Stimulated activated CD4-positive, alpha-beta T cell treated with anti-CD3 and anti-CD28 coated beads, TNF-alpha, amount 100 ng/mL, for 48 hours (primary cell): ENCODE data around the gene LSAMP.
"Not testable (repeated sequence)": the region's sequence is repeated elsewhere in the genome, so short reads cannot be mapped to it uniquely, and the experiment has no call there.

Experiments
- DNase-seq, 3 donors: peaks; one replicate each; pipeline ENCODE4 v3.0.0-alpha.2; 2020; ENCODE audit warnings: low read depth in 3 of 3

The LSAMP gene

DNA sequence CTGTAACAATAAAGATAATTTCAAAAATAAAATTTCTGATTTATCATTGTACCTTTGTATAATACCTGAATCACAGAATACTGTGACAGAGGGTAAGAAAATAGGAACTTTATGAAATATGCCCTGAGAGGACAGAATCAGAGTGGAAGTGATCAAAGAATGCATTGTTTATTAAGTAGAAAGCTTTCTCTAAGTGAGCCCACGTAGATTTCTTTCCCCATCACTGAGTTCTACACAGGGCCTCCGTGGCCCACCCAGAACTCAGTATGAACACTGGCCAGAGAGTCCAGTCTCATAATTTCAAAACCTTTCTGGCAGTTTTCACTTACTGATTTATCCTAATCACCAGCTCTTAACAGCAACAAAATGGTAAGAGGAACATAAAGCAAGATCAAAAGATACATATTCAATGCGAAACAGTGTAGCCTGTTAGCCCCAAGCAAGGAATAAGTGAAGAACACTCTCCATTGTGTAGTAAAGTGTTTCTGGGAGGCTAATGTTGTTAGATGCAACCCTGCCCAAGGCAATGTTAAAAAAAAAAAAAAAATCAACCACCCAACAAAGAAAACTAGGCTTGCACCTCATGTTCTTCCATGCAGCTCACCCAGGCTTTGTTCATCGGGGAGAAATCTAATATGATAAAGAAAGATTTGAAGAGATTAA, 341.3 kb downstream of the LSAMP start:
- no peak for DNase-seq

DNA sequence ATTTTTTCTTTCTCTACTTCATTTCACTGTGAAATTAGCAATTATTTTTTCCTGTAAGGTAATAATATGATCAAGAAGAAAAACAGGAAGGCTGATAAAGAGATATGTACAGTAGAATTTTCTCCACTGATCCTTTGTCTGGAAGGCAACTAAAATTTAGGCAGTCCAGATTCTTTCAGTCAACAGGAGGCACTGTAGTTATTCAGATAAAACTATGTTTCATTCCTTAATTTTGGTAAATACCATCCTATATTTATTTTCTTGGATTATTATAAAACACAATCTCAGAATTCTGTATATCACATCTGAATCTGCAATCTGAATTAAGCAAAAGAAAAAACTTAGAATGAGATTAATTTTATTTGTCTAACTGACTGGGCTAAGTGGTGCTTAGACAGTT, 343.2 kb downstream of the LSAMP start:
- no peak for DNase-seq

DNA sequence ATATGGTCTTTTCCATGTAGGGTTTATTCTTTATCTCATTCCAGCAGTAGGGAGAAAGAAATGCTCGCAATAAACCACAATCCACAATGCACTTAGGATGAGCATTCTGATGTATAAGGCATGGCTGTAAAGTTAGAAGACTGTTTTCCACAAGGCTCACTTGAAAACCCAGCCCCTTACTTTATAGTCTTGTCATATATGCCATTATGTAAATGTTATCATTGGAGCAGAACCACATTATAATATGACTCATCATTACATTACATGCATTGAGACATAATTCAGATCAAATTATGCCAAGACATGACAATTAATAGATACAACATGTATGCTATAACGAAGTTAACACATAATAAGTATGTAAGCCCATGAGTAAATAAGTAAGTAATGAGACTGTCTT, 348.1 kb downstream of the LSAMP start:
- no peak for DNase-seq

DNA sequence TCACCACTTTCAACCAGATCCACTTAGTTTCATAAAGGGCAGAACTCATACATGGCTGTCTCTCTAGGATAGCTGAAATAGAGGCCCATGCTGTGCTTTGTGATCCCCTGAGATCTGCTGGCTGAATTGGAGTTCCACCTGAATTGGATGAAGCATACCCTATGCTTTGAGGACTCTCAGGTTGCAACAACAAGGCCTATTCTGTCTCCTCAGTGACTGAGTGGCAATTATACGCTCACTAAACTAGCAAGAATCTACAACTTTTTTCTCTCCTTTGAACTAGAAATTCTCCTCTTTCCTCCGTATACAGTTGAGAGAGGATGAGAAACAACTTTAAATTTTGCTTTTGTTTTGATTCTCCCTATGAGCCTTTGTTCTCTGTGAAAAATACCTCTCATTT, 348.7 kb downstream of the LSAMP start:
- DNase-seq: no peak

DNA sequence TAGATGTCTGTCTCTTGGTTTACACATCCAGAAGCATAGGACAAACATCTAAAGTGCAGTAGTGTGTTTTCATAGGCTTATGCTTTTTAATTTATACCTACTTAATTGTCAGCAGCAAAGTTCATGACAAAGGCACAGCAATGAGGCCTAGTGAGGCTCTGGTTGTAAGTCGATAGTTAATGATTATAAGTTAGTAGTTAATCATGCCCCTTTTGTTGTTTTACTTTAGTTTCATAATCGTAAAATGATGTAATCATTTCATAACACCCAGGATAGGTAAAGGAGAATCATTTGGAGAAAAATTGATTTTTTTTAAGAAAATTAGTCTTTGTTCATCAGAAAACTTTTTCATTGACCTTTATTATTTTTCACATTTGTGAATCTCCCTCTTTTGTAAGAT, 351.9 kb downstream of the LSAMP start:
- DNase-seq: no peak

DNA sequence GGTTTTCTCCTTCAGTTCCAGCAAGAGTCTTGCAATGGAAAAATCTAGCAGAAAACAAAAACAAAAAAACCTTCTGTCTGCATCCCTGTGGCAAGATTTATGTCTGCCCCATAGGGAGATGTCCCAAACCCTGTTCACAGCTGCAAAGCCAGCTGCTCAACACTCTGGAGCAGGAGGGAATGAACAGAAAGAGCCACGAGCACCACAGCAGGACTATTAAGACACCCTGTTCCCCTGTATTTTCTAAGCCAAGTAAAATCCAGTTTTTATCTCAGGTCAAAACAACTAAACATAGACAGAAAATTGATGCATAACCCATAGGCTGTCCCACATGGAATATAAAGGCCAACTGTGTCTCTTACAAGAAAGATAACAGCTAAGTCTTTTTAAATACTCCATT, 357.9 kb downstream of the LSAMP start:
- no peak for DNase-seq

DNA sequence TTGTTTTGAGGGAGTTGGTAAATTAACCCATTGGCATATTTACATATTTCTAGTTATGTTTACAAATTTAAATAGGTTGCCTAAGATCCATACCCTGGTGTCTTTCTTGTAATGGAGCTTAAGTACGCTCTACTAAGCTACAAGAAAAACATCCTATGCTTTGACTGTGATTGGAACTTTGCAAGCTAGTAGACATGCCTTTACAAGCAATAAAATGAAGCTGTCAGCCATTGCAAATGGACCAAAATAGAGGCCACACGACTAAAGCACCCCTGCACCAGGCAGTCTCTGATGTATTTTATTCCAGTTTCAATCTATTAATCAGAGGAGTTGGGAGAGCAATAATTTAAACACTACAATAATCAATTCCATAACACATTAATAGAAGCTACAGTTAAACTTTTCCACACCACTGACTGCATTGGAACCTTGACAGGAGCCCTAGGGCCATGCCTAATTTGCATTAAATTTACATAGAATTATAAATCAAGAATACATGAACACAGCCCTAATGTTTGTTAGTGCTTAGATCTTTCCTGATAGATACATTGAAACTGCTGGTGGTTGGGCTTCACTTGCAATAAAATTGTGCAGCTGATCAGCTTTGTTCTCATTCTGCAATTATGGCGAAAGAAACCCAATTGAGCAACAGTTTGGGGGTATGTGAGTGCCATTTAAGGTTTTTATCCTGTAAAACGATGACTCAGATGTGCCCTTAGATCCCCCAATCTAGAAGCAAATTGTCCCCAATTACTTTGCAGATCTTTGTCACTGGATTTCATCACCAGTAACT, 360.1 kb downstream of the LSAMP start:
- DNase-seq: no peak

DNA sequence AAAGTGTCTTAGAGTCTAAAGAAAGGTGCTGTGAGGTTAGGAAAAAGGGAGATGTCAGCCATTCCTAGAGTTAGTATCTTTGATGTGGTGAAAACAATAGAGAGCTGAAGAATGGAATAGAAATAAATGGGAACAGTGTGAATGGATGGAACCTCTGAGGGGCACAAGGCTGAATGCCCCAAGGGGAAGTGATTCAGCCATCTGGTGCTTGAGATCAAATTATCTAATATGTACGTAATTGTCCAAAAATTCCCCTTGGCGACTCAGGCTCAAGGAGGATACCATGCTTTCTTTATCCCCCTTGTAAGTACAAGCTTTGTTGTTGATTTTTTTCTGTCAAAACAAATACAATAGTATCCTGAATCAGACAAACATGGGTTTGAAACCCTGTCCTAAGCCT, 361.6 kb downstream of the LSAMP start:
- DNase-seq: no peak

DNA sequence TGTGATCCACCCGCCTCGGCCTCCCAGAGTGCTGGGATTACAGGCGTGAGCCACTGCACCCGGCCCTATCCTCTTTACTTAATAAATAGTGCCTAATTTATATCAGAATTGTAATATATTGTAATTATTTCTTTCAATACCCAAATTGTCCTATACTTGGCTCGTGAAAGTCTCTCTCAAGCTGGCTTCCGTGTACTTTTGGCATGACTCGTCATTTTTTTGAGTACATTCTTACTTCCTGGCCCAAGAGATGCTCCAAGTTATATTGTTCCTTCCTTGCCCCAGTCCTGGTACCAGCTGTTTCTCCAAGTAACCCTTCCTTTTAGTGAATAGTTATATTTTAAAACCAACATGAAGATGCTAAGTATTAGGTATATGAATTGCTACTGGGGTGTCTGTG, 366.7 kb downstream of the LSAMP start:
- DNase-seq: no peak

DNA sequence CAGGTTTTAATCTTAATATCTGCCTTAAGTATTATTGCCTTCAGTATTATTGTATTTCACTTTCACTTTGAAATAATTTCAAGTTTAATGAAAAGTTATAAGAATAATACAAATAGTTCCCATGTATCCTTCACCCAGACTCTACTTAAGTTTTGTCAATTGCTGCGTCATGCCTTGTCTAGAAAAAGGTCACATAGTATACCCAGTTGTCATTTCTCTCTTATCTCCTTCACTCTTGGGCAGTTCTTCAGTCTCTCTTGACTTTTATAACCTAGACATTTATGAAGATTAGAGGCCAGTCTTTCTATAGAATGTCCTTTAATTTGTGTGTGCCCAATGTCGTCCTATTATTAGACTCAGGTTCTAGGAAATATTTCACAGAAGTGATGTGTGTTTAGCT, 367.7 kb downstream of the LSAMP start:
- DNase-seq: no peak

DNA sequence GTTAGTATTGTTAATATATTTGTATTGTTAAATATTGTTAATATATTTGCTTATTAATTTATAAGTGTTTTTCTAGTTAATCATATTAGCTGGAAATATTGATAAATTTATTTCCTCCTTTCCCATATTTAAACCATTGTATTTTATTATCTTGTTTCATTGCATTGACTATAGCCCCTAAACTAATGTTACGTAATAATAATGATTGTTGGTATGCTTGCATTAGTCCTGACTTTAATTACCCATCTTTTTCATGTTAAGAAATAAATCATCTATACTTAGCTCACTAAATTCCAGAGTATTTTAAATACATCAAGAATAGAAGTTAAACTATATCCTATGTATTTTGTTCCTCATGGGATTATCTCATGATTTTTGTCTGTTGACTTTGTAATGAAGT, 368.2 kb downstream of the LSAMP start:
- DNase-seq: no peak

DNA sequence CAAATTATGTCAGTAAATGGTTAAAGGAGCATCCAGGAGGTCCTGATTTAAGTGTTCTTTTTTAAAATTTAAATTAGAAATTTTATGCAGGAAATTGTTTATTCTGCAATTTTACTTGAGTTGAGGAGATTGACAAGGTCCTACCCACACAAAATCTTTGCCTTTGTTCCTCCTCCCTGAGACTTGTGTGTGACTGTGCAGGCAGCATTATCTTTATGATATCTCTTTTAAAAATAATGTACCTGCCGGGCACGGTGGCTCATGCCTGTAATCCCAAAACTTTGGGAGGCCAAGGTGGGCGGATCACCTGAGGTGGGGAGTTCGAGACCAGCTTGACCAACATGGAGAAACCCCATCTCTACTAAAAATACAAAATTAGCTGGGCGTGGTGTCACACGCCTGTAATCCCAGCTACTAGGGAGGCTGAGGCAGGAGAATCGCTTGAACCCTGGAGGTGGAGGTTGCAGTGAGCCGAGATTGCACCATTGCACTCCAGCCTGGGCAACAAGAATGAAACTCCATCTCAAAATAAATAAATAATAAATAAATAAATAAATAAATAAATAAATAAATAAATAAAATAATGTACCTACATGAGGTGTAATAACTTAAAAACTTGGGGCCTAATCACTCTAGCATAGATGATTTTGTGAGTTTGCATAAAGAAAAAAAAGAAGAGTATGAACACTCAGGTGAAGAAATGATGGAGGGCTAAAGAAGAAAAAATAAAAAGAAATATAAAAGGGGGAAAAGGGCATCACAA, 374.6 kb downstream of the LSAMP start:
- not testable (repeated sequence) for DNase-seq

DNA sequence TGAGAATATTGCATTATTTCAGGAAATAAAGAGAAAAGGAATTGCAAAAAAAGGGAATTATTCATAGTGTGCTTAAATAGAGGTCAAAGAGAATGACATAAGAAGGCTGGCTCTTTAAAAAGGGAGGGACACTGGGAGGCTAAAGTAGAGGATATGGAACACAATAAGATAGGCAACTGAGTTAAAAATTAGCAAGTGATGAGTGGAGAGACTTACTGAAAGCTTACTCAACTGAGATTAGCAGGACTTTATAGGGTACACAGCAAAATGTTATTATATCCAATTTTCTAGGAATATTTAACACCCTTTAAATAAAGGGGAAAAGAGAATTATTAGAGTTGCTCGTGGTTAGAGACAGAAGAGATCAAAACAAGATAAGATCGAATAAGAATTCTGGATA, 375.2 kb downstream of the LSAMP start:
- DNase-seq: no peak

DNA sequence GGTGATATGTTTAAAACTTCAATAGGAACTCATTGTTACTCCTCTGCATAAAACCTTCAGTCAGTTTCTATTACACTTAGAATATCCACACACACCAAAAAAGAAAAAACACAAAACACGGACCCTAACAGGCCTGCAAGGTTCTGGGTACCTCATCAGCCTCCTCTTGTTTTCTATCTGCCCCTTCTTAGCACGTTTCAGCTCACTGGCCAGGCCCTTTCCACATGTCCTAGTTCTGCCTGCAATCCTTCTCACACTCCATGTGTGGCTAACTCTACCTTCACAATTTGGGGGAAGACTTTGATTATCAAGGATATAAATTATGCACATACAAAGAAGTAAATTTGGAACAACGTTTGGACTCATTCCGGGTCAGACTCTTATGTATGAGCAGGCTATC, 376.3 kb downstream of the LSAMP start:
- DNase-seq: no peak

DNA sequence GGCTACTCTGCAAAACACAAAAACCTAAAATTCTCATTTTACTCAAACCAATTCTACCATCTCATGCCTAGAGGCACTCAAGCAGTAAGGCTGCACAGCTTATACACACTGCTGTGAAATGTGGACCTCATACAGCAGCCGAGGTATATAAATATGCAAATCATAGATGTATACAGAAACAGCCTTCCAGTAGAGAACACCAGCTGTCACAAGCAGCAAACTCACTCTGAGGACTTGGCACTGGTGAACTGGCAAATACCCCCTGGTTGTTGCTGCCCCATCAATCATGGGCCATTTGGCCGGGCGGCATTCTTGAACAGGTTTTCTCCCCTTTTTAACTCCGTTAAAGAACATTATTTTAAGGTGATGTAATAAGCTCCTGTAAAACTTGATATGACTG, 378.0 kb downstream of the LSAMP start:
- no peak for DNase-seq

DNA sequence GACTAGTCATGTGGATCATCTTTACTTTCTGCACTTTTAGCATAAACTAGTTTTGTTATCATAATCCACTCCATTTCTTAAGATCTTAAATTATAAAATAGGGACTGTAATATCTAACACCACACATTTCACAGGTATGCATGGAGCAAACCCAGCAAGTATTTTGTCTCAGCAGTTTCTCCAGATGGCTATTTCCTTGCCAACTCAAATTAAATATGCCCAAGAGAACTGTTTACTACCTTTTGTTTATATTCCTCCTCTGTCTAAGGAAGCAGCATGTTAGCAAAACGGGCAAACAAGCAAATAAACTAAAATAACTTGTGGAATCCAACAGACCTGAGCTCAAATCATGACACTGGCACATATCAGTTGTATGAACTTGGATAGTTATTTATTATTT, 379.8 kb downstream of the LSAMP start:
- DNase-seq: no peak

DNA sequence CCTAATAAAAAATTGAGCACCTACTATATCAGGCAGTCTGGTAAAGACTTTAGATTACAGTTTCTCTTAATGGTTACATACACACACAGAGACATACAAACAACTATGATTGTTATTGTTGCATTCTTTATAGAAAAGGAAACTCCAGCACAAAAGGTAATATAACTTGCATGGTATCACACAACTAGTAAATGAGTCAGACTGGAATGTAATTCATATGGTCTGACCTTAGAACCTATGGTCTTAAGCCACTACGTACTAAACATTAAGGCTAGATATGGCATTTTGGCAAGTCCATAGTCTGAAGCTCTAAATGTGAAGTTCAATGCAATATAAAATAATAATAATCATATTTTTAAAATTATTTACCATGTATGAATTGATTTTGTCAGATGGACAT, 380.6 kb downstream of the LSAMP start:
- no peak for DNase-seq

DNA sequence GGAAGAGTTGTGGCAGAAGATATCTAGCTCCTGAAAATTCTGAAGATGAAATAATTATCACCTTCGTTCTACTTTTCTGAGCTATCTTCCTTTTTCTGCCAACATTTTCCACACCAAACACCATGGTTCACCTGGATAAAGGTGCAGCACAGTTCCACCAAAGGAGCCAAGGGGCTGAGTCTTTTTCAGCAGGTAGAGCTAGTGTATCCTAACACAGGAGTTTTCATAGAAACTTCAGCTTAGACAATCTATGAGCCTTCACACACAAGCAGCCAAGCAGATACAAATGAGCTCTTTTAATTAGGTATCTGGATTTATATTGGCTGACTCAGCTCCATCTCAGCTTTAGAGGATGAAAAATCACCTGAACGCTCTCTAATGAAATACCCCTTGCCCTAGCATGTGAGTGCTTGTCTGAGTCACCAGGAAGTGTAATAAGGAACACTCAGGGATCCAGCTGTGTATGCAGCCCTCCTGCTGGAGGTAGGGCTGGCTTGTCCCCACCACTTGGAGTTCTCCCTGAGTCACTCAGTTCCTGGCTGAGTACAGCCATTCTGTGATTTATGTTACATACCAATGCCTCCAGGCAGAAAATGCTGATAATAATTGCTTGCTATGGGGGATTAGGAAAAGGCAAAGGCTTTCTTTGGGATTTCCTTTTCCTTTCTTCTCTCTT, 385.7 kb downstream of the LSAMP start:
- DNase-seq: no peak

DNA sequence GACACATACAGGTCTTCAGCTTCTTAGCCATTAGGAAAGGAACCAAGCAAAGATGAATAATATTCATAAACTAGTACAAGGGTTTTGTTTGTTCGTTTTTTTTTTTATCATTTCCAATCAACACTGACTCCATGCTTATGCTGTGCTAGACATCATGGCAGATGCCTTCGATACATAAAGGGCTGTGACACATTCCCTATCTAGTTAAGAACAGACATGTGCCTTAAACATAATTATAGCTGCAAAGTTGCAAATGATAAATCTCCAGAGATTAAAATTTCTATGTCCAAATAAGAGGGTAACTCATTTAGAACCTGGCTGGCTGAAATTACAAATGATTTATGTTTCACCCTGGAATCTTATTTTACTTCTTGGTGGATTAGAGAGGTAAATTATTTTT, 386.4 kb downstream of the LSAMP start:
- no peak for DNase-seq

DNA sequence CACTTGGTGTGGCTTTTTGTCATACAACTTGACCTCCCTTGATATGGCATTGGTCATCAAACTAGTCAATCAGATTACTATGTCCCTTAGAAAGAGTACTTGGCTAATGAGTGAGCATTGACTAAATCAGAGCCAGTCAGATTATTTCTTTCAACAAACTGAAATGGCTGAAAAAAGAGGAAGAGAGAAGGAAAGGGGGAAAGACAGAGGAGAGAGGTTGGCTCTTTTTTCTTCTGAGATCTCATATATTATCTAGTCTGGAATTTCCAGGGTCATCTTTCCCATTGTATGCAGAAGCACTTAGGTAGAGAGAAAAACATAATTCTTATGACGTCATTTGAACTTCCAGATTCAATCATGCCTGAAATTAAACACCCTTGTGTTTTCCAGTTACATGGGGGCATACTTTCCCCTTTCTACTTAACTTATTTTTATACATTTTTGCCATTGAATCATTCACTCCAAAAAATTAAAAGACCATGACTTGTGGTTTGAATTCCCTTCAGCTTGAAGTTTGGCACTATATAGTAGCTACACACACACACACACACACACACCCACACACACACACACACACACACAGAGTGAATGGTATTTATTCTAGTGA, 387.8 kb downstream of the LSAMP start:
- no peak for DNase-seq

DNA sequence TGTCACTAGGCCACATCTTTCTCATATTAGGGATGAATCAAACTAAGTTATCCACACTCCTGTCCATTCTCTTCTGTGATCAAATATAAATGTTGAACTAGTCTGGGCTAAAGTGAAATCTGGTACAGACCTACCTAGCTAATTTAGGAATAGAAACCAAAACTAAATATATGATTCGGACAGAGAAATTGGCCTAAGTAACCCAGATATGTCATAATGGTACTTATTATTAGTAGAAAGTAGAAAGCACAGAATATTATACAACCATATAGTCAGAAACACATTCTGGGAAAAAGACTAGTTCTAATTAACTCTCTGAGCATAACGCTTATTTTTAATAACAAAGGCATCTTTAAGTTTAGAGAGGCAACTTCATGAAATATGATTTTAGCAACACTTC, 389.0 kb downstream of the LSAMP start:
- no peak for DNase-seq

DNA sequence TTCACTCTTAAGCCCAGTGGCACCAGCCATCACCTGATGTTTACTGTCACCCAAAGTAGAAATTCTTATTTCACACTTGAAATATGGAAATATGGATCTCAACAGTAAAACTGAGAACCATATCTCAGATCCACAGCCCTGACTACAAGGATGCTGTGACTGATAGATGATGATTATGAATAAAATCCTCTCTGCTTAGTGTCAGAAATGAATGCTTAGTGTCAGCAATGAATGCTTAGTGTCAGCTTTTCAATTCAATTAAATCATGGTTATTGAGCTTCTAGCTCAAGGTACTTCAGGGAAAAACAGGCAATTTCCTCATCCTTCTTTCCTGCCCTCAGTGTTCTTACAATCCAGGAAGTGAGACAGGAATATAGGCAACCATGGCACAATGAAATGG, 392.3 kb downstream of the LSAMP start:
- no peak for DNase-seq
